Measurements from ENCODE around the gene EXOSC7.
"Not testable (repeated sequence)": the region's sequence is repeated elsewhere in the genome, so short reads cannot be mapped to it uniquely, and the experiment has no call there.

The EXOSC7 gene

GRCh38 chr3:44976002-44976815 is at the start of gene EXOSC7, which contains the start of gene ZDHHC3:
EXOSC7 (plus strand) TSS chr3:44976244; CDS start chr3:44976278, 34 bp downstream.
ZDHHC3 (minus strand) TSS chr3:44976174; CDS start chr3:44959436, 16,738 bp downstream.
- DNase-seq (ENCODE audit: low spot score), result peak; percentile 81

GRCh38 chr3:44926921-44927320 is 49.1 kb upstream of the EXOSC7 start:
- DNase-seq (ENCODE audit: low spot score), result no peak

- no peak for DNase-seq (ENCODE audit: low spot score)
Measured at GRCh38 chr3:44927371-44927770, 48.7 kb upstream of the EXOSC7 start.

- no peak for DNase-seq (ENCODE audit: low spot score)
Measured at GRCh38 chr3:44929782-44930181, 46.3 kb upstream of the EXOSC7 start.

- no peak for DNase-seq (ENCODE audit: low spot score)
Measured at GRCh38 chr3:44930911-44931310, 45.1 kb upstream of the EXOSC7 start.

- no peak for DNase-seq (ENCODE audit: low spot score)
Measured at GRCh38 chr3:44931791-44932190, 44.3 kb upstream of the EXOSC7 start.

- DNase-seq (ENCODE audit: low spot score), result no peak
Measured at GRCh38 chr3:44932271-44932670, 43.8 kb upstream of the EXOSC7 start.

GRCh38 chr3:44932986-44933944 is 42.8 kb upstream of the EXOSC7 start:
- DNase-seq (ENCODE audit: low spot score), result no peak

- no peak for DNase-seq (ENCODE audit: low spot score)
Measured at GRCh38 chr3:44939581-44940036, 36.4 kb upstream of the EXOSC7 start.

GRCh38 chr3:44942202-44942921 is 33.7 kb upstream of the EXOSC7 start:
- no peak for DNase-seq (ENCODE audit: low spot score)

- no peak for DNase-seq (ENCODE audit: low spot score)
Measured at GRCh38 chr3:44948239-44948638, 27.8 kb upstream of the EXOSC7 start.

- DNase-seq (ENCODE audit: low spot score), result not testable (repeated sequence)
Measured at GRCh38 chr3:44949770-44950169, 26.3 kb upstream of the EXOSC7 start.

- DNase-seq (ENCODE audit: low spot score), result no peak
Measured at GRCh38 chr3:44950275-44950734, 25.7 kb upstream of the EXOSC7 start.

- no peak for DNase-seq (ENCODE audit: low spot score)
Measured at GRCh38 chr3:44952689-44953088, 23.4 kb upstream of the EXOSC7 start.

- no peak for DNase-seq (ENCODE audit: low spot score)
Measured at GRCh38 chr3:44954304-44954703, 21.7 kb upstream of the EXOSC7 start.

- no peak for DNase-seq (ENCODE audit: low spot score)
Measured at GRCh38 chr3:44954962-44955361, 21.1 kb upstream of the EXOSC7 start.

GRCh38 chr3:44955917-44956316 is 20.1 kb upstream of the EXOSC7 start:
- peak; percentile 32 for DNase-seq (ENCODE audit: low spot score)

GRCh38 chr3:44957986-44958385 is 18.1 kb upstream of the EXOSC7 start:
- no peak for DNase-seq (ENCODE audit: low spot score)

GRCh38 chr3:44958386-44958785 is 17.7 kb upstream of the EXOSC7 start:
- DNase-seq (ENCODE audit: low spot score), result no peak

GRCh38 chr3:44960387-44961026 is 15.5 kb upstream of the EXOSC7 start:
- no peak for DNase-seq (ENCODE audit: low spot score)

GRCh38 chr3:44961888-44962287 is 14.2 kb upstream of the EXOSC7 start:
- DNase-seq (ENCODE audit: low spot score), result no peak
